HCT116 (cell line): ENCODE results near the gene DICER1. TPM values are rescaled to one million over a fixed set of nuclear protein-coding genes. Genes with fewer than 3 reads are reported as not detected.

Experiments
- ATAC-seq: fragments of 200-7000 bp; cut with Tn5 transposase; 2 replicates; pipeline ENCODE4 v1.9.1; 2020; ENCODE audit warnings: mild to moderate bottlenecking, moderate library complexity
- BruUV-seq: library from RNA; stranded (reverse); fragments of 400-500 nt; replicated peaks from 2 replicates; lab custom pipeline; 2021; lab: Mats Ljungman, UMichigan
- CTCF ChIA-PET: fragments of 300-600 bp; sonication (Branson Sonifier 250); formaldehyde crosslinking; loops from one replicate; lab custom pipeline; 2021; ENCODE audit warnings: antibody characterized with exemption; lab: Charles Lee
- POLR2A ChIA-PET: fragments of 300-600, 350-600 bp; sonication (Branson Sonifier 250); formaldehyde crosslinking; loops from one replicate; lab custom pipeline; 2021; ENCODE audit warnings: antibody characterized with exemption; lab: Charles Lee
- RAD21 ChIA-PET, 2 experiments: fragments of 300-600 bp; sonication (Branson Sonifier 250); formaldehyde crosslinking; loops; one replicate each; lab custom pipeline; 2023; ENCODE audit warnings: low total read pairs in 2 of 2; ENCODE audit not compliant: uncharacterized antibody in 2 of 2, unreplicated experiment in 2 of 2, low non-redundant PET in 1 of 2; lab: Charles Lee
- DNase-seq: peaks from one replicate; pipeline ENCODE4 v3.0.0-alpha.2; 2010; ENCODE audit warnings: low read depth, low spot score
- H2AFZ ChIP-seq: fragments of 200-600 bp; shearing (Covaris generic), sonication (generic); 2 replicates; pipeline ENCODE4 v1.6.1; 2017; ENCODE audit warnings: low read depth, mixed run types, mixed read lengths, antibody characterized with exemption, low read length; ENCODE audit not compliant: poor library complexity, severe bottlenecking
- H3K27ac ChIP-seq: 2 replicates; pipeline ENCODE4 v1.5.1; 2012; ENCODE audit warnings: low read depth, low read length
- H3K27me3 ChIP-seq: fragments of 200-600 bp; sonication (generic); 2 replicates; pipeline ENCODE4 v1.6.1; 2016; ENCODE audit warnings: mixed run types, low read length, mixed read lengths; ENCODE audit not compliant: insufficient read depth
- H3K36me3 ChIP-seq, 2 experiments: fragments of 200-500 bp in 1 of 2; fragments of 200-600 bp in 1 of 2; sonication (Bioruptor generic) in 1 of 2; sonication (generic) in 1 of 2; 2 replicates each; pipeline versions ENCODE4 v1.5.1 to v1.6.1; 2014 to 2016; ENCODE audit warnings: low read length in 2 of 2, inconsistent platforms in 1 of 2, mixed read lengths in 1 of 2, mixed run types in 1 of 2; ENCODE audit not compliant: insufficient read depth in 2 of 2, control insufficient read depth in 1 of 2
- H3K4me1 ChIP-seq, 2 experiments: fragments of 200-600 bp in 1 of 2; sonication (generic) in 1 of 2; 2 replicates each; pipeline versions ENCODE4 v1.5.1 to v1.6.1; 2012 to 2017; ENCODE audit warnings: low read length in 2 of 2, inconsistent platforms in 1 of 2, mild to moderate bottlenecking in 1 of 2, mixed read lengths in 1 of 2, mixed run types in 1 of 2, moderate library complexity in 1 of 2; ENCODE audit not compliant: insufficient read depth in 2 of 2, control insufficient read depth in 1 of 2
- H3K4me2 ChIP-seq: fragments of 200-600 bp; sonication (generic); 2 replicates; pipeline ENCODE4 v1.6.1; 2017; ENCODE audit warnings: mixed run types, low read length, mixed read lengths
- H3K4me3 ChIP-seq, 2 experiments: fragments of 200-600 bp in 1 of 2; sonication (generic) in 1 of 2; replicated peaks in 1 of 2; 2 replicates each; pipeline ENCODE4 v1.5.1; 2011 to 2016; ENCODE audit warnings: low read length in 2 of 2, control low read depth in 1 of 2, low read depth in 1 of 2, mild to moderate bottlenecking in 1 of 2, mixed read lengths in 1 of 2, mixed run types in 1 of 2
- H3K79me2 ChIP-seq: fragments of 200-600 bp; sonication (generic); 2 replicates; pipeline ENCODE4 v1.6.1; 2017; ENCODE audit warnings: mild to moderate bottlenecking, mixed run types, low read length, moderate library complexity, mixed read lengths; ENCODE audit not compliant: insufficient read depth
- H3K9ac ChIP-seq: fragments of 200-600 bp; sonication (generic); 2 replicates; pipeline ENCODE4 v1.6.1; 2016; ENCODE audit warnings: low read length, mixed read lengths
- H3K9me2 ChIP-seq: fragments of 200-600 bp; sonication (generic), shearing (Covaris generic); 2 replicates; pipeline ENCODE4 v1.6.1; 2017; ENCODE audit warnings: mixed run types, mild to moderate bottlenecking, moderate library complexity; ENCODE audit not compliant: insufficient read depth
- H3K9me3 ChIP-seq, 2 experiments: fragments of 200-500 bp in 1 of 2; fragments of 200-600 bp in 1 of 2; sonication (Bioruptor generic) in 1 of 2; sonication (generic) in 1 of 2; 2 replicates each; pipeline ENCODE4 v1.6.1; 2014 to 2017; ENCODE audit warnings: low read length in 2 of 2, mixed read lengths in 2 of 2, inconsistent platforms in 1 of 2, low read depth in 1 of 2, mild to moderate bottlenecking in 1 of 2, mixed run types in 1 of 2, moderate library complexity in 1 of 2; ENCODE audit not compliant: control insufficient read depth in 1 of 2, insufficient read depth in 1 of 2
- H4K20me1 ChIP-seq: fragments of 200-600 bp; sonication (generic), shearing (Covaris generic); 2 replicates; pipeline ENCODE4 v1.6.1; 2017; ENCODE audit warnings: mixed run types, mild to moderate bottlenecking, moderate library complexity; ENCODE audit not compliant: insufficient read depth
- EGR1 ChIP-seq: IDR thresholded peaks from 2 replicates; pipeline ENCODE4 v1.6.1; 2012; ENCODE audit warnings: low read depth
- EZH2 ChIP-seq: fragments of 200-600 bp; sonication (generic); IDR thresholded peaks from 2 replicates; pipeline ENCODE4 v1.6.1; 2017; ENCODE audit warnings: antibody characterized with exemption, mixed run types
- EZH2phosphoT487 ChIP-seq: fragments of 200-600 bp; IDR thresholded peaks from 2 replicates; pipeline ENCODE4 v1.6.1; 2018; ENCODE audit warnings: antibody characterized with exemption, borderline replicate concordance
- JUND ChIP-seq: IDR thresholded peaks from 2 replicates; pipeline ENCODE4 v1.6.1; 2012
- POLR2A ChIP-seq: IDR thresholded peaks from 2 replicates; pipeline ENCODE4 v1.7.0; 2011; ENCODE audit warnings: borderline replicate concordance; ENCODE audit not compliant: insufficient read depth, insufficient read length; ENCODE audit errors: extremely low read depth
- RAD21 ChIP-seq: IDR thresholded peaks from 2 replicates; pipeline ENCODE4 v1.6.1; 2012; ENCODE audit warnings: low read depth, mild to moderate bottlenecking
- SP1 ChIP-seq: IDR thresholded peaks from 2 replicates; pipeline ENCODE4 v1.6.1; 2012; ENCODE audit warnings: low read depth
- SRF ChIP-seq: IDR thresholded peaks from 2 replicates; pipeline ENCODE4 v1.6.1; 2012; ENCODE audit warnings: low read depth
- TCF7L2 ChIP-seq: IDR thresholded peaks from 2 replicates; pipeline ENCODE4 v1.7.0; 2011; ENCODE audit warnings: borderline replicate concordance, inconsistent platforms; ENCODE audit not compliant: insufficient read depth, insufficient read length; ENCODE audit errors: extremely low read depth
- ZFX ChIP-seq: fragments of 450-650 bp; IDR thresholded peaks from 2 replicates; pipeline ENCODE4 v1.6.1; 2017
- ZNF274 ChIP-seq: fragments of 200-500 bp; sonication (Bioruptor generic); IDR thresholded peaks from 2 replicates; pipeline ENCODE4 v1.6.1; 2014; ENCODE audit warnings: mild to moderate bottlenecking, low read depth, low read length, inconsistent platforms
- intact Hi-C: fragments of 100-400 bp; cut with micrococcal nuclease; formaldehyde crosslinking; loops from 2 replicates; pipeline ENCODE4 v1.10.0; 2022
- total RNA-seq: library from RNA; stranded (reverse); gene quantifications from one replicate; pipeline ENCODE4 v1.2.1, GENCODE V29; 2021; ENCODE audit not compliant: unreplicated experiment
- TF ChIP-seq, protein P1 (sequence below): IDR thresholded peaks from 2 replicates; pipeline ENCODE4 v1.6.1; 2012; ENCODE audit warnings: low read depth
- TF ChIP-seq, protein P2 (sequence below): IDR thresholded peaks from 2 replicates; pipeline ENCODE4 v1.6.1; 2011; ENCODE audit warnings: mild to moderate bottlenecking, low read length, moderate library complexity; ENCODE audit not compliant: insufficient replicate concordance; ENCODE audit errors: extremely low read depth
- TF ChIP-seq, protein P3 (sequence below): IDR thresholded peaks from 2 replicates; pipeline ENCODE4 v1.6.1; 2012

Gene DICER1
- total RNA-seq, 1 experiment from 2014 or later, result 38.6 TPM

DNA sequence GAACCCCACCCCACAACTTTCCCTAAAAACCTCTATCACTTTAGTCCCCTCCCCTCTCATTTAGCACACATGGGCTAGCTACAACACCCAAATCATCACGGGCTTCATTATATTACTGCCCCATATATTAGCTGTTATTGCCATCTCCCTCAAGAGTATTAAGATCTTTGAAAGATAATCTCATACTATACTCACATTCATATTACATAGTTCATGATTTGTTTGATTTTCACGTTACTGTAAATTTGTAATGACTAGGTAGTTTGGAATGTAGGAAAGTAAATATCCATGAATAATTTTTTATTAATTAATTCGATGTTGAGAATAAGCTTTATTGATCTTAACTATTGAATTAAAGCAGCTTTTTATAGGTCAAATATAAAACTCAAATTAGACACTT is 7.9 kb downstream of the DICER1 start:
- Histone ChIP-seq H3K4me1 (0 out of 4 replicates have a peak, but pooled peaks cover 0 to 3% of the 10 kb centered on the region in 2 experiments), H3K4me3 (no peak overlapping the region), H3K9me3 (no peaks in the 10 kb centered on the region; a peak in 1 of 4 replicates), H3K27ac (no peak overlapping the region), H3K4me2 (no peak overlapping the region), H2AFZ (no peak overlapping the region), H3K36me3 (no peaks in the 10 kb centered on the region), H3K79me2 (peaks cover 100% of the 10 kb centered on the region), H3K9me2 (no peaks in the 10 kb centered on the region), H3K27me3 (no peaks in the 10 kb centered on the region), H3K9ac (no peak overlapping the region), H4K20me1 (peaks cover 9% of the 10 kb centered on the region; the same call in 1 of the 2 replicates)
- ATAC-seq (no peak), DNase-seq (no peak)
- ChIA-PET RAD21 (interaction anchor here in 1 of 2 experiments (0.7 kb wide), 1 partner anchor 8 kb away, joined by 3 read pairs; the partner anchor contains the start of gene DICER1), CTCF (no interaction called here), POLR2A (no interaction called here)
- intact Hi-C loops, result no loop called here
- TF ChIP-seq EZH2 (no peak), ZNF274 (no peak), SP1 (no peak), TCF7L2 (no peak)
- TF ChIP-seq, protein P1, sequence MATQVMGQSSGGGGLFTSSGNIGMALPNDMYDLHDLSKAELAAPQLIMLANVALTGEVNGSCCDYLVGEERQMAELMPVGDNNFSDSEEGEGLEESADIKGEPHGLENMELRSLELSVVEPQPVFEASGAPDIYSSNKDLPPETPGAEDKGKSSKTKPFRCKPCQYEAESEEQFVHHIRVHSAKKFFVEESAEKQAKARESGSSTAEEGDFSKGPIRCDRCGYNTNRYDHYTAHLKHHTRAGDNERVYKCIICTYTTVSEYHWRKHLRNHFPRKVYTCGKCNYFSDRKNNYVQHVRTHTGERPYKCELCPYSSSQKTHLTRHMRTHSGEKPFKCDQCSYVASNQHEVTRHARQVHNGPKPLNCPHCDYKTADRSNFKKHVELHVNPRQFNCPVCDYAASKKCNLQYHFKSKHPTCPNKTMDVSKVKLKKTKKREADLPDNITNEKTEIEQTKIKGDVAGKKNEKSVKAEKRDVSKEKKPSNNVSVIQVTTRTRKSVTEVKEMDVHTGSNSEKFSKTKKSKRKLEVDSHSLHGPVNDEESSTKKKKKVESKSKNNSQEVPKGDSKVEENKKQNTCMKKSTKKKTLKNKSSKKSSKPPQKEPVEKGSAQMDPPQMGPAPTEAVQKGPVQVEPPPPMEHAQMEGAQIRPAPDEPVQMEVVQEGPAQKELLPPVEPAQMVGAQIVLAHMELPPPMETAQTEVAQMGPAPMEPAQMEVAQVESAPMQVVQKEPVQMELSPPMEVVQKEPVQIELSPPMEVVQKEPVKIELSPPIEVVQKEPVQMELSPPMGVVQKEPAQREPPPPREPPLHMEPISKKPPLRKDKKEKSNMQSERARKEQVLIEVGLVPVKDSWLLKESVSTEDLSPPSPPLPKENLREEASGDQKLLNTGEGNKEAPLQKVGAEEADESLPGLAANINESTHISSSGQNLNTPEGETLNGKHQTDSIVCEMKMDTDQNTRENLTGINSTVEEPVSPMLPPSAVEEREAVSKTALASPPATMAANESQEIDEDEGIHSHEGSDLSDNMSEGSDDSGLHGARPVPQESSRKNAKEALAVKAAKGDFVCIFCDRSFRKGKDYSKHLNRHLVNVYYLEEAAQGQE, result no peak
- BruUV-seq, result no TSS peak

DNA sequence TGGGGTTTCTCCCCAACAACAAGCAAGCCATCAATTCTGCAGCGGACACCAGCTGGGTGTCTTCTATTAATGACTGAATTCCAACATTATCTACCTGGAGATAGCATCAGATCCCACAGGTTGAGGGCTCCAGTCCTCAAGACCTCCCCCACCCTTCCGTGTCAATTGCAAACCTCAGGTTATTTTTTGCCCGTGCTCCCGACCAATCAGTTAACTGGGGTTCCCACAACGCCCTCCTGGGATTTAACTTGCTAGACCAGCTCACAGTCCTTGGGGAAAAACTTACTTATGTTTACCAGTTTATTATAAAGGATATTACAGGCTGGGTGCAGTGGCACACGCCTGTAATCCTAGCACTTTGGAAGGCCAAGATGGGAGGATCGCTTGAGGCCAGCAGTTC is 9.7 kb downstream of the DICER1 start:
- no peaks in the 10 kb centered on the region for H3K9me2 ChIP-seq
- no peak for DNase-seq
- ChIA-PET CTCF (no interaction called here), RAD21 (no interaction called here), POLR2A (no interaction called here)
- no peaks in the 10 kb centered on the region for H3K4me1 ChIP-seq
- no peaks in the 10 kb centered on the region; a peak in 1 of 4 replicates for H3K9me3 ChIP-seq
- no peak for ATAC-seq
- H3K9ac ChIP-seq, result no peak overlapping the region
- intact Hi-C loops, result no loop called here
- BruUV-seq, result no TSS peak
- H3K27me3 ChIP-seq, result no peaks in the 10 kb centered on the region
- H3K27ac ChIP-seq, result no peak overlapping the region
- H3K4me3 ChIP-seq, result no peak overlapping the region
- H2AFZ ChIP-seq, result no peak overlapping the region
- H4K20me1 ChIP-seq, result peaks cover 13% of the 10 kb centered on the region; the same call in 1 of the 2 replicates
- peaks cover 100% of the 10 kb centered on the region for H3K79me2 ChIP-seq
- H3K4me2 ChIP-seq, result no peak overlapping the region
- no peaks in the 10 kb centered on the region for H3K36me3 ChIP-seq
- TF ChIP-seq RAD21 (no peak), SRF (no peak), JUND (no peak), ZFX (no peak), EGR1 (no peak), POLR2A (no peak), EZH2phosphoT487 (no peak)
- TF ChIP-seq, protein P2, sequence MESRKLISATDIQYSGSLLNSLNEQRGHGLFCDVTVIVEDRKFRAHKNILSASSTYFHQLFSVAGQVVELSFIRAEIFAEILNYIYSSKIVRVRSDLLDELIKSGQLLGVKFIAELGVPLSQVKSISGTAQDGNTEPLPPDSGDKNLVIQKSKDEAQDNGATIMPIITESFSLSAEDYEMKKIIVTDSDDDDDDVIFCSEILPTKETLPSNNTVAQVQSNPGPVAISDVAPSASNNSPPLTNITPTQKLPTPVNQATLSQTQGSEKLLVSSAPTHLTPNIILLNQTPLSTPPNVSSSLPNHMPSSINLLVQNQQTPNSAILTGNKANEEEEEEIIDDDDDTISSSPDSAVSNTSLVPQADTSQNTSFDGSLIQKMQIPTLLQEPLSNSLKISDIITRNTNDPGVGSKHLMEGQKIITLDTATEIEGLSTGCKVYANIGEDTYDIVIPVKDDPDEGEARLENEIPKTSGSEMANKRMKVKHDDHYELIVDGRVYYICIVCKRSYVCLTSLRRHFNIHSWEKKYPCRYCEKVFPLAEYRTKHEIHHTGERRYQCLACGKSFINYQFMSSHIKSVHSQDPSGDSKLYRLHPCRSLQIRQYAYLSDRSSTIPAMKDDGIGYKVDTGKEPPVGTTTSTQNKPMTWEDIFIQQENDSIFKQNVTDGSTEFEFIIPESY, result no peak
- TF ChIP-seq, protein P3, sequence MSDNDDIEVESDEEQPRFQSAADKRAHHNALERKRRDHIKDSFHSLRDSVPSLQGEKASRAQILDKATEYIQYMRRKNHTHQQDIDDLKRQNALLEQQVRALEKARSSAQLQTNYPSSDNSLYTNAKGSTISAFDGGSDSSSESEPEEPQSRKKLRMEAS, result no peak
